GM19193 (cell line): ENCODE data around the gene NEDD1.

Experiments
- POLR2A ChIP-seq: IDR thresholded peaks from 4 replicates; pipeline ENCODE4 v1.6.1; 2011; ENCODE audit not compliant: insufficient read depth, insufficient read length; ENCODE audit errors: extremely low read depth

Gene NEDD1

GRCh38 chr12:96985515-96986362, 78.7 kb downstream of the NEDD1 start:
- TF ChIP-seq POLR2A = no peak

GRCh38 chr12:96986883-96987523, 79.9 kb downstream of the NEDD1 start:
- TF ChIP-seq POLR2A = no peak

GRCh38 chr12:96988919-96989318, 81.9 kb downstream of the NEDD1 start:
- no peak for TF ChIP-seq POLR2A

GRCh38 chr12:96989916-96990315, 82.9 kb downstream of the NEDD1 start:
- TF ChIP-seq POLR2A = no peak

- no peak for TF ChIP-seq POLR2A
These were observed 87.8 kb downstream of the NEDD1 start for GRCh38 chr12:96994900-96995299.

GRCh38 chr12:96995861-96996260, 88.8 kb downstream of the NEDD1 start:
- no peak for TF ChIP-seq POLR2A

- TF ChIP-seq POLR2A = no peak
These were observed 90.9 kb downstream of the NEDD1 start for GRCh38 chr12:96997797-96998484.

- no peak for TF ChIP-seq POLR2A
These were observed 96.2 kb downstream of the NEDD1 start for GRCh38 chr12:97003276-97003675.
